ENCODE measurements around the gene ZRANB1. TPM values are rescaled to one million over a fixed set of nuclear protein-coding genes. Genes with fewer than 3 reads are reported as not detected.

ZRANB1 gene
- total RNA-seq, 4 donors from 2014 or later = 14.9 to 55.3 (median 28.3) TPM

- no peak overlapping the region for H3K4me3 ChIP-seq
- intact Hi-C loops (cut with DNase I; ENCODE audit: low total_unique reads) = no loop called here
- peak overlapping the region; percentile 63 to 65 for H3K27ac ChIP-seq
- peaks cover 12 to 27% of the 10 kb centered on the region in 2 donors for H3K4me1 ChIP-seq
- DNase-seq = peak; percentile 18 to 19
- no peaks in the 10 kb centered on the region for H3K9me3 ChIP-seq
- H3K36me3 ChIP-seq = no peaks in the 10 kb centered on the region
- H3K27me3 ChIP-seq = no peaks in the 10 kb centered on the region
- TF ChIP-seq, protein P1, sequence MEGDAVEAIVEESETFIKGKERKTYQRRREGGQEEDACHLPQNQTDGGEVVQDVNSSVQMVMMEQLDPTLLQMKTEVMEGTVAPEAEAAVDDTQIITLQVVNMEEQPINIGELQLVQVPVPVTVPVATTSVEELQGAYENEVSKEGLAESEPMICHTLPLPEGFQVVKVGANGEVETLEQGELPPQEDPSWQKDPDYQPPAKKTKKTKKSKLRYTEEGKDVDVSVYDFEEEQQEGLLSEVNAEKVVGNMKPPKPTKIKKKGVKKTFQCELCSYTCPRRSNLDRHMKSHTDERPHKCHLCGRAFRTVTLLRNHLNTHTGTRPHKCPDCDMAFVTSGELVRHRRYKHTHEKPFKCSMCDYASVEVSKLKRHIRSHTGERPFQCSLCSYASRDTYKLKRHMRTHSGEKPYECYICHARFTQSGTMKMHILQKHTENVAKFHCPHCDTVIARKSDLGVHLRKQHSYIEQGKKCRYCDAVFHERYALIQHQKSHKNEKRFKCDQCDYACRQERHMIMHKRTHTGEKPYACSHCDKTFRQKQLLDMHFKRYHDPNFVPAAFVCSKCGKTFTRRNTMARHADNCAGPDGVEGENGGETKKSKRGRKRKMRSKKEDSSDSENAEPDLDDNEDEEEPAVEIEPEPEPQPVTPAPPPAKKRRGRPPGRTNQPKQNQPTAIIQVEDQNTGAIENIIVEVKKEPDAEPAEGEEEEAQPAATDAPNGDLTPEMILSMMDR (IDR thresholded peaks at IDR 0.05) = no peak
- no peak for TF ChIP-seq POLR2A (IDR thresholded peaks at IDR 0.05)
Observed at GRCh38 chr10:124998624-124999291, 56.8 kb downstream of the ZRANB1 start.

- Histone ChIP-seq H3K36me3 (no peaks in the 10 kb centered on the region), H3K9me3 (no peaks in the 10 kb centered on the region), H3K27ac (peak overlapping the region; percentile 63 to 65), H3K4me3 (no peak overlapping the region), H3K4me1 (peaks cover 12 to 27% of the 10 kb centered on the region in 2 donors), H3K27me3 (no peaks in the 10 kb centered on the region)
- TF ChIP-seq POLR2A (IDR thresholded peaks at IDR 0.05) = no peak
- TF ChIP-seq, protein P1 (IDR thresholded peaks at IDR 0.05) = no peak
- peak; percentile 40 to 58 for DNase-seq
- intact Hi-C loops (cut with DNase I; ENCODE audit: low total_unique reads) = loop anchor here (10.0 kb wide), 1 partner anchor 75 kb away; no protein-coding TSS in a partner anchor
Observed at GRCh38 chr10:124999433-125000365, 57.8 kb downstream of the ZRANB1 start.

DNA sequence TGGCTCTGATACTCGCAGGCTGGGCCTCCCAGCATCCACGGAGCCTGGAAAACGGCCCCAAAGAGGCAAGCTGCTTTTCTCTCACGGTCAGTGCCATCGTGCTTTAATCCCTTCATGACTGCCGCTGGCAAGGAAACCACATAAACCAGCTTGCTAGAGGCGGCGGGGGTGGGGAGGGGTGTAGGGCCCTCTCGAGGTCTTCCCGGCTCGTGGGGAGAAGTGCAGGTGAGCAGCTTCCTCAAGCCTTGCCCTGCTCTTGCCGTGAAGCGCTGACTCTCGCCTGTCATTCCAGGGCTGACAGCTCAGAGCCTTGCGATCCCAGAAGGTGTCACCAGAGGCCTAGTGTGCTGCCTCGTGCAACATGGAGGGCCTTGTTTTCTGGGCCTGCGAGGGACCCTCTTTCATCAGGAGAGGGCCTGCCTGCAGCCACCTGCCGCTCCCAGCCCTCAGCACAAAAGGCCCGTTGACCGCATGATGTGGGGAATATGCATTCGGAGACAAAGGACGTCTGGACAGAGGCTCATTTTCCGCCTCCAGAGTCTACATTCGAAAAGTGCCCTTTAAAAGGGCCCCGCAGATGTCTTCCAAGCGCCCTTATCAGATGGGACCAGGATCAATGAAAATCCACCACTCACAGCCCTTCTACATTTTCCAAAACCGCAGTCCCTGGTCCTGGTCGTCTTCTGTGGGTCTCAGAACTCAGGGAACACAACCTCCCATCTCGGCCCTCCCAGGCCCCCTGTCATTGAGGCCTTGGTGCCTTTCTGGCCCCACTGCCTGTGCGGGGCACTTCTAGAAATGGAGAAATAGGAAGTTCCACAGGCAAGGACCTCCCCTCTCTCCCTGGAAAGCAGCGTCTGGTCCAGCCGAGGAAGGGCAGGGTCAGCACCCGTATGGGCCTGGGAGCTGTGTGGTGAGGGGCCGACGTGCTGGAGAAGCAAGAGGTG lies 58.7 kb downstream of the ZRANB1 start:
- peak; percentile 35 to 40 for DNase-seq
- H3K36me3 ChIP-seq = no peaks in the 10 kb centered on the region
- H3K27ac ChIP-seq = peak overlapping the region; percentile 63 to 65
- H3K4me3 ChIP-seq = no peak overlapping the region
- TF ChIP-seq, protein P1 (IDR thresholded peaks at IDR 0.05) = no peak
- TF ChIP-seq POLR2A (IDR thresholded peaks at IDR 0.05) = no peak
- H3K4me1 ChIP-seq = peaks cover 12 to 27% of the 10 kb centered on the region in 2 donors
- no peaks in the 10 kb centered on the region for H3K27me3 ChIP-seq
- no peaks in the 10 kb centered on the region for H3K9me3 ChIP-seq
- intact Hi-C loops (cut with DNase I; ENCODE audit: low total_unique reads) = loop anchor here (10.0 kb wide), 1 partner anchor 74 kb away; no protein-coding TSS in a partner anchor

- Histone ChIP-seq H3K4me3 (no peak overlapping the region), H3K36me3 (no peaks in the 10 kb centered on the region)
Observed at GRCh38 chr10:125001313-125002046, 59.6 kb downstream of the ZRANB1 start.

More at GRCh38 chr10:125001313-125002046, 59.6 kb downstream of the ZRANB1 start:
- TF ChIP-seq, protein P1 (IDR thresholded peaks at IDR 0.05) = no peak
- no peak for TF ChIP-seq POLR2A (IDR thresholded peaks at IDR 0.05)
- intact Hi-C loops (cut with DNase I; ENCODE audit: low total_unique reads) = loop anchor here (10.0 kb wide), 1 partner anchor 73 kb away; no protein-coding TSS in a partner anchor
- peak overlapping the region; percentile 63 to 65 for H3K27ac ChIP-seq
- peaks cover 12 to 27% of the 10 kb centered on the region in 2 donors for H3K4me1 ChIP-seq
- H3K27me3 ChIP-seq = no peaks in the 10 kb centered on the region
- H3K9me3 ChIP-seq = no peaks in the 10 kb centered on the region
- no peak for DNase-seq

All from uterus (tissue), 4 donors.